ENCODE measurements around the gene R3HDM2.

R3HDM2 gene

DNA sequence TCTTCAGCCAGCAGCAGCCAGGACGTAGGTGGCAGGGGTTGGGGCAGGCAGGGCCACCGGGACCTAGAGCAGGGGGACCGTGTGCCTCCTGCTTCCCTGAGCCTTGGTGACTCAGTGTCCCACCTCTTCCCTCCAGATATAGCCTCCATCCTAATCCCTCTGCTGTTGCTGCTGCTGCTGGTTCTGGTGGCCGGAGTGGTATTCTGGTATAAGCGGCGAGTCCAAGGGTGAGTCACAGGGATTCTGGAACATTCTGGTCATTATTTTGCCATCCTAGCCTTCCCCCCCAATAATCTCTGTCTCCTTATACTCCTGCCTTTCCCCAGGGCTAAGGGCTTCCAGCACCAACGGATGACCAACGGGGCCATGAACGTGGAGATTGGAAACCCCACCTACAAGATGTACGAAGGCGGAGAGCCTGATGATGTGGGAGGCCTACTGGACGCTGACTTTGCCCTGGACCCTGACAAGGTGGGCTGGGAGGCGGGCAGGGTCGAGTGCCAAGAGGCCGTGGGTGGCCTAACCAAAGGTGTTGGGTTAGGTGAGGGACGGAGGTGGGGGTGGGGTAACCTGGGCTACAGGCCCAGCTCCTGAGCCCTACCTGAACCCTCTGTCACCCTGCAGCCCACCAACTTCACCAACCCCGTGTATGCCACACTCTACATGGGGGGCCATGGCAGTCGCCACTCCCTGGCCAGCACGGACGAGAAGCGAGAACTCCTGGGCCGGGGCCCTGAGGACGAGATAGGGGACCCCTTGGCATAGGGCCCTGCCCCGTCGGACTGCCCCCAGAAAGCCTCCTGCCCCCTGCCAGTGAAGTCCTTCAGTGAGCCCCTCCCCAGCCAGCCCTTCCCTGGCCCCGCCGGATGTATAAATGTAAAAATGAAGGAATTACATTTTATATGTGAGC is 218.8 kb downstream of the R3HDM2 start:
- H3K4me1 ChIP-seq (ENCODE audit: insufficient read depth, low read length): peaks cover 17% of the 10 kb centered on the region
- no peak overlapping the region for H2AFZ ChIP-seq (ENCODE audit: low read depth, low read length)
- H3K36me3 ChIP-seq (ENCODE audit: insufficient read depth, low read length): peaks cover 40% of the 10 kb centered on the region
- no peak overlapping the region for H3K4me3 ChIP-seq (ENCODE audit: low read length)
- no peaks in the 10 kb centered on the region for H3K9me3 ChIP-seq (ENCODE audit: low read length)
- peaks cover 18% of the 10 kb centered on the region for H3K27me3 ChIP-seq (ENCODE audit: insufficient read depth, low read length)

DNA sequence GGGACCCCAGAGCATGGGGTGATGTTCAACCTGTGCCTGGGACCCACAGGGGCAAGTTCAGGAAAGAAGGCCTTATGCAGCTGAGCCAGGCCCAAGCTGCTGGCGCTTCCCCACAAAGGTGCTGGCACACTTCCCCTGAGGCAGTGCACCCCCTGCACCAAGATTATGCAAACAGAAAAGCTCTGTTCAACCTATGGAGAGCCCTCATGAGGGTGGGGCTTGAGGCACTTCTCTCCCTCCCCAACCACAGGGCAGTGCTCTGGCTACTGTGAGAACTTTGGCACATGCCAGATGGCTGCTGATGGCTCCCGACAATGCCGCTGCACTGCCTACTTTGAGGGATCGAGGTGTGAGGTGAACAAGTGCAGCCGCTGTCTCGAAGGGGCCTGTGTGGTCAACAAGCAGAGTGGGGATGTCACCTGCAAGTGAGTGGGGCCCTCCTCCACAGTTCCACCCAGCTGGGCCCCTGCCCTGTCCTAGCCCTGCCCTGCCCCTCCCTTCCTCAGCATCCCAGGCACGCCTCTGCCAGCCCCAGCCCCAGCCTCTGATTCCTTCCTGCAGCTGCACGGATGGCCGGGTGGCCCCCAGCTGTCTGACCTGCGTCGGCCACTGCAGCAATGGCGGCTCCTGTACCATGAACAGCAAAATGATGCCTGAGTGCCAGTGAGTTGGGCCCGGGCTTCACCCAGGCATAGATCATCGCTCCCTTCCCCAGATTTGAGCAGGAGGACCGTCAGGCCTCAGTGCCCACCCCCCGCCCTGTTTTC is 219.7 kb downstream of the R3HDM2 start:
- Histone ChIP-seq H3K27me3 (ENCODE audit: insufficient read depth, low read length) (peaks cover 15% of the 10 kb centered on the region), H2AFZ (ENCODE audit: low read depth, low read length) (no peak overlapping the region), H3K36me3 (ENCODE audit: insufficient read depth, low read length) (peaks cover 46% of the 10 kb centered on the region), H3K9me3 (ENCODE audit: low read length) (no peaks in the 10 kb centered on the region), H3K4me3 (ENCODE audit: low read length) (no peak overlapping the region), H3K4me1 (ENCODE audit: insufficient read depth, low read length) (peaks cover 13% of the 10 kb centered on the region)

DNA sequence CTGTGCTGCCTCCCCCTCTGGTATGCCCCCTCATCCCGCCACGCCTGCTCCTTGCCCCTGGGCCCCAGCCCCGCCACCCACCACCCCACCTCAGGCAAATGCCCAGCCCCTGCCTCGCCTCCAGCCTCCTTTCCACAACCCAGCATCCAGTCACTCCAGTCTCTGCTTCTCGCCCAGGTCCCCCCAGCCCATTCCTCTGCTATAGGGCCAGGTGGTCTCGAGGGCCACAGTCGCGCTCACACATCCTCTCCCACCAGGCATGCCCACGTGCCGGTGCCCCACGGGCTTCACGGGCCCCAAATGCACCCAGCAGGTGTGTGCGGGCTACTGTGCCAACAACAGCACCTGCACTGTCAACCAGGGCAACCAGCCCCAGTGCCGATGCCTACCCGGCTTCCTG is 220.4 kb downstream of the R3HDM2 start:
- H3K36me3 ChIP-seq (ENCODE audit: insufficient read depth, low read length): peaks cover 53% of the 10 kb centered on the region
- H3K4me3 ChIP-seq (ENCODE audit: low read length): no peak overlapping the region
- peaks cover 7% of the 10 kb centered on the region for H3K4me1 ChIP-seq (ENCODE audit: insufficient read depth, low read length)
- peaks cover 9% of the 10 kb centered on the region for H3K27me3 ChIP-seq (ENCODE audit: insufficient read depth, low read length)
- H3K9me3 ChIP-seq (ENCODE audit: low read length): no peaks in the 10 kb centered on the region
- H2AFZ ChIP-seq (ENCODE audit: low read depth, low read length): no peak overlapping the region

DNA sequence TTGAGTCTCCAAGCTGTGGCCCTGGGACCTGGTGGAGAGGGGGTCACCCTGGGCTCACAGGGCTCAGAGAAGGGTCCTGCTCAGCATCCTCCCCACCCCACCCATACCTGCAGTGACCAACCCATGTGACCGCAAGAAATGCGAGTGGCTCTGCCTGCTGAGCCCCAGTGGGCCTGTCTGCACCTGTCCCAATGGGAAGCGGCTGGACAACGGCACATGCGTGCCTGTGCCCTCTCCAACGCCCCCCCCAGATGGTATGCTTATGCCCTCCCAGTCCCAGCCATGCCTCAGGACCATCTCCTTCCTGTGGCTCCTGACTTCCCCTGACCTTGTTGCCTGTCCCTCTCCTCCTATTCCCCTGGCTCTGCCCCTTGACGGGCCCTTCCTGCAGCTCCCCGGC is 220.9 kb downstream of the R3HDM2 start:
- peaks cover 4% of the 10 kb centered on the region for H3K4me1 ChIP-seq (ENCODE audit: insufficient read depth, low read length)
- H3K4me3 ChIP-seq (ENCODE audit: low read length): no peak overlapping the region
- peaks cover 3% of the 10 kb centered on the region for H3K27me3 ChIP-seq (ENCODE audit: insufficient read depth, low read length)
- no peaks in the 10 kb centered on the region for H3K9me3 ChIP-seq (ENCODE audit: low read length)
- H2AFZ ChIP-seq (ENCODE audit: low read depth, low read length): no peak overlapping the region
- peaks cover 58% of the 10 kb centered on the region for H3K36me3 ChIP-seq (ENCODE audit: insufficient read depth, low read length)

DNA sequence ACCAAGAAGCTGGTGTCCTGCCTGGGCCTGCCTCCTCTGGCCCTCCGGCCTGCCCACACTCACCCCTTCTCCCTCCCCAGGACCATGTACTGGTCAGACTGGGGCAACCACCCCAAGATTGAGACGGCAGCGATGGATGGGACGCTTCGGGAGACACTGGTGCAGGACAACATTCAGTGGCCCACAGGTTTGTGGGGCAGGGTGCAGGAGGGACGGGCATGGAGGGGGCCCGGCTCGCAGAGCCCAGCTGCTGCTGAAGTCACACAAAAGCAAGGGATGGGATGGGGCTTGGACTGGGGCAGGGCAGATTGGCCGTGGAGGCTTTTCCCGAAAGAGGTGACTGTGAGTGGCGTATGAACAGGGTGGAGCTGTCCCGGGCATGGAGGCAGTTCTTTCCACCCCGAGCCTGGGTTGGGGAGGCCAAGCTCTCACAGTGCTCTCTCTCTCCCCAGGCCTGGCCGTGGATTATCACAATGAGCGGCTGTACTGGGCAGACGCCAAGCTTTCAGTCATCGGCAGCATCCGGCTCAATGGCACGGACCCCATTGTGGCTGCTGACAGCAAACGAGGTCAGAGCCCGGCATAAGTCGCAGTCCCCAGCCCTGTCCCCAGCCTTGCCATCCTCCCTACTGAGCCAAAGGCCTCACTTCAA is 222.1 kb downstream of the R3HDM2 start:
- H3K27me3 ChIP-seq (ENCODE audit: insufficient read depth, low read length): no peaks in the 10 kb centered on the region
- no peak overlapping the region for H2AFZ ChIP-seq (ENCODE audit: low read depth, low read length)
- no peaks in the 10 kb centered on the region for H3K9me3 ChIP-seq (ENCODE audit: low read length)
- H3K4me1 ChIP-seq (ENCODE audit: insufficient read depth, low read length): no peaks in the 10 kb centered on the region
- no peak overlapping the region for H3K4me3 ChIP-seq (ENCODE audit: low read length)
- H3K36me3 ChIP-seq (ENCODE audit: insufficient read depth, low read length): peaks cover 70% of the 10 kb centered on the region

DNA sequence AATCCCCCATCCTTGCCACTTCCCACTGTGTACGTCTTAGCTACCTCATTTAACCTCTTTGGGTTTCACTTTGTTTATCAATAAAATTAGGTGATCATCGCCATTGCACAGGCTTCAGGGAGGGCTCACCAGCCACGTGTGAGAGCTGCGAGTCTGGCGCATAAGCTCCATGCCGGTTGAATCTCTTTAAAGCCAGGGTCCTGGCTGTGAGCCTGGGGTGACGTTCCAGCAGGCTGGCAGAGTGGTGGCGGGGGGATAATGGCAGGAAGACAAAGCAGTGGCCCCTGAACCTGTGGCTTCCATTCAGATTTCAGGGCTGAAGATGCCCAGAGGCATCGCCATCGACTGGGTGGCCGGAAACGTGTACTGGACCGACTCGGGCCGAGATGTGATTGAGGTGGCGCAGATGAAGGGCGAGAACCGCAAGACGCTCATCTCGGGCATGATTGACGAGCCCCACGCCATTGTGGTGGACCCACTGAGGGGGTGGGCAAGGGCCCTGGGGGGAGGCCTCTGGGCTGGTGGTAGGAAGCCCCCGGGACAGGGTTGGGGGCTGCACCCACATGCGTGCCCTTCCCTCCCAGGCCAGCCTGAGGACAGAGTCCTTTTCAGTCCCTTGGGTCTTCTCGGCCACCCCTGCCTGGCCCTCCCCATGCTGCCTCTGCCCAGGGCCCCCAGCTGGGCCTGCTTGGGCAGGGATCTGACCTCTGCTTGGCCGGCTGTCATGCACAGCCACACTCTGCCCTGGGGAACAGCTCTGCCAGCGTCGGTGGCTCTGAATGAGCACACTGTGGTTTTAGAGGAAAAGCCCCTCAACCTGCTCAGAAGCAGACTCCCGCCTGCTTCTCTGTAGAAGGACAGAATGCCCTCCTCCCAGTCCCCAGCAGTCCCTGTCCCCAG is 222.9 kb downstream of the R3HDM2 start:
- Histone ChIP-seq H2AFZ (ENCODE audit: low read depth, low read length) (no peak overlapping the region), H3K4me1 (ENCODE audit: insufficient read depth, low read length) (no peaks in the 10 kb centered on the region), H3K27me3 (ENCODE audit: insufficient read depth, low read length) (no peaks in the 10 kb centered on the region), H3K9me3 (ENCODE audit: low read length) (no peaks in the 10 kb centered on the region), H3K36me3 (ENCODE audit: insufficient read depth, low read length) (peaks cover 77% of the 10 kb centered on the region), H3K4me3 (ENCODE audit: low read length) (no peak overlapping the region)

DNA sequence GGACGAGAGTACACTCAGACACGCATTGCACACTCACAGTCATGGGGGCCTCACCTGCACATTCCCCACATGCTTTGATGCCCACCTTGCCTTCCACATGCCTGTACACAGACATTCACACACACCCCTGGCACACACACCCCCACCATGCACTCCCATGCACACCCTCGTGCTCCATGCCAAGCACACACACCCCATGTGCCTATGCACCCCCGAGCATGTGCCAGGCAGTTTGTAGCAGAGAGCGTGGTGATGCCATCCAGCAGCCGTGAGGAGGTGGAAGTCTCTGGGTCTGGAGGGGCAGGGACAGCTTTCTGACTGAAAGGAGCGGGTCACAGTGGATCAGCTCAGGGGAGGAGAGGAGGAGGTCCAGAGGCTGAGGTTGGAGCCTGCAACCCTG is 224.9 kb downstream of the R3HDM2 start:
- Histone ChIP-seq H3K36me3 (ENCODE audit: insufficient read depth, low read length) (peaks cover 89% of the 10 kb centered on the region), H3K4me3 (ENCODE audit: low read length) (no peak overlapping the region), H3K27me3 (ENCODE audit: insufficient read depth, low read length) (no peaks in the 10 kb centered on the region), H3K4me1 (ENCODE audit: insufficient read depth, low read length) (no peaks in the 10 kb centered on the region), H3K9me3 (ENCODE audit: low read length) (no peaks in the 10 kb centered on the region), H2AFZ (ENCODE audit: low read depth, low read length) (no peak overlapping the region)

DNA sequence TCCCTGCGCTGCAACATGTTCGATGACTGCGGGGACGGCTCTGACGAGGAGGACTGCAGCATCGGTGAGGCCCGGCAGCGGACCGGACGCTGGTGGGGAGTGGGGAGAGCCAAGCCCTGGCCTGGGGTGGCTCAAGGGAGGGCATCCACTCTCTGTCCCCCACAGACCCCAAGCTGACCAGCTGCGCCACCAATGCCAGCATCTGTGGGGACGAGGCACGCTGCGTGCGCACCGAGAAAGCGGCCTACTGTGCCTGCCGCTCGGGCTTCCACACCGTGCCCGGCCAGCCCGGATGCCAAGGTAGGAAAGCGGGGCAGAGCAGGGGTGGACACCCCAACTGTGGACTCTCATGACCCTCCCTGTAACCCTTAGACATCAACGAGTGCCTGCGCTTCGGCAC is 225.7 kb downstream of the R3HDM2 start:
- no peaks in the 10 kb centered on the region for H3K9me3 ChIP-seq (ENCODE audit: low read length)
- no peaks in the 10 kb centered on the region for H3K4me1 ChIP-seq (ENCODE audit: insufficient read depth, low read length)
- H3K4me3 ChIP-seq (ENCODE audit: low read length): no peak overlapping the region
- no peaks in the 10 kb centered on the region for H3K27me3 ChIP-seq (ENCODE audit: insufficient read depth, low read length)
- H2AFZ ChIP-seq (ENCODE audit: low read depth, low read length): no peak overlapping the region
- H3K36me3 ChIP-seq (ENCODE audit: insufficient read depth, low read length): peaks cover 89% of the 10 kb centered on the region

DNA sequence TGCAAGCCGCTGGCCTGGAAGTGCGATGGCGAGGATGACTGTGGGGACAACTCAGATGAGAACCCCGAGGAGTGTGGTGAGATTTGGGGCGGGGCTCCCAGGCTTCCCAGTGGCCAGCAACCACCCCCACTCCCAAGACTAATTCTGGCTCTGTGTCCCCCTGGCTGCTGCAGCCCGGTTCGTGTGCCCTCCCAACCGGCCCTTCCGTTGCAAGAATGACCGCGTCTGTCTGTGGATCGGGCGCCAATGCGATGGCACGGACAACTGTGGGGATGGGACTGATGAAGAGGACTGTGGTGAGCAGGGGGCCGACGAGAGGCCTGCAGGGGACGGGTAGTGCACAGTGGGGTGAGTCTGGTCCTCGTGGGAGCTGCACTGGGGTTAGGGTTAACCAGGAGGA is 226.4 kb downstream of the R3HDM2 start:
- peaks cover 91% of the 10 kb centered on the region for H3K36me3 ChIP-seq (ENCODE audit: insufficient read depth, low read length)

DNA sequence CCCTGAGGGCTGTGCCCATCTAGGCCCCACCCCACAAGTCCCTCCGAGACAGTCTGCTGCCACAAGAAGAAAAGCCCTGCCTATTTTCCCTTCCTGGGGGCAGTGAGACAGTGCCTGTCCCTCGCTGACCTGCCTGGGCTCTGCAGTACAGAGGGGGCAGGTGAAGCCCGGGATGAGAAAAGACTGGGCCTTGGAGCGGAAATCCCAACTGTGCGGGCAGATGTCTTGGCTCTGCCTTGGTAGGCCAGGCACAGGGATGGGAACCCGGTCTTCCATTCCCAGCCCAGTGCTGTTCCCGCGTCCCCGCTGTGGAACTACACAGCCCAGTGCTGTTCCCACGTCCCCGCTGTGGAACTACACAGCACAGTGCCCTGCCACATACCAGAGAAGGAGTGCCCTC is 227.1 kb downstream of the R3HDM2 start:
- no peak overlapping the region for H3K4me3 ChIP-seq (ENCODE audit: low read length)
- H3K36me3 ChIP-seq (ENCODE audit: insufficient read depth, low read length): peaks cover 92% of the 10 kb centered on the region
- no peaks in the 10 kb centered on the region for H3K9me3 ChIP-seq (ENCODE audit: low read length)
- no peaks in the 10 kb centered on the region for H3K4me1 ChIP-seq (ENCODE audit: insufficient read depth, low read length)
- no peaks in the 10 kb centered on the region for H3K27me3 ChIP-seq (ENCODE audit: insufficient read depth, low read length)
- H2AFZ ChIP-seq (ENCODE audit: low read depth, low read length): no peak overlapping the region

More for the DNA sequence above, 226.4 kb downstream of the R3HDM2 start:
- Histone ChIP-seq H3K9me3 (ENCODE audit: low read length) (no peaks in the 10 kb centered on the region), H3K27me3 (ENCODE audit: insufficient read depth, low read length) (no peaks in the 10 kb centered on the region), H3K4me1 (ENCODE audit: insufficient read depth, low read length) (no peaks in the 10 kb centered on the region), H3K4me3 (ENCODE audit: low read length) (no peak overlapping the region), H2AFZ (ENCODE audit: low read depth, low read length) (no peak overlapping the region)

All from neuron (in vitro differentiated cells).